DND-41 (cell line): ENCODE results near the gene ANKRD55.
"Not testable (repeated sequence)": the region's sequence is repeated elsewhere in the genome, so short reads cannot be mapped to it uniquely, and the experiment has no call there.

Source experiments
- ATAC-seq: fragments of 200-7000 bp; cut with Tn5 transposase; 3 replicates; pipeline ENCODE4 v1.9.1; 2021; ENCODE audit warnings: low read depth; ENCODE audit not compliant: insufficient read depth
- DNase-seq: peaks from one replicate; pipeline ENCODE4 v3.0.0-alpha.2; 2020
- H2AFZ ChIP-seq: 2 replicates; pipeline ENCODE4 v1.6.0; 2012; ENCODE audit warnings: low read depth, low read length
- H3K27ac ChIP-seq: 2 replicates; pipeline ENCODE4 v1.5.1; 2012; ENCODE audit warnings: low read length, inconsistent platforms
- H3K27me3 ChIP-seq: fragments of 200-600 bp; sonication (generic); 2 replicates; pipeline ENCODE4 v1.6.0; 2012; ENCODE audit warnings: low read length, mild to moderate bottlenecking, inconsistent platforms; ENCODE audit not compliant: insufficient read depth, poor library complexity
- H3K36me3 ChIP-seq: 2 replicates; pipeline ENCODE4 v1.5.1; 2012; ENCODE audit warnings: low read length, inconsistent platforms; ENCODE audit not compliant: insufficient read depth
- H3K4me1 ChIP-seq: 2 replicates; pipeline ENCODE4 v1.5.1; 2012; ENCODE audit warnings: mild to moderate bottlenecking, low read length; ENCODE audit not compliant: insufficient read depth
- H3K4me2 ChIP-seq: 2 replicates; pipeline ENCODE4 v1.6.0; 2012; ENCODE audit warnings: mild to moderate bottlenecking, moderate library complexity, low read length, inconsistent platforms; ENCODE audit not compliant: insufficient read depth
- H3K4me3 ChIP-seq, 2 experiments: fragments of 200-600 bp in 1 of 2; shearing (Covaris generic) in 1 of 2; 2 replicates each; pipeline ENCODE4 v1.5.1; 2012 to 2016; ENCODE audit warnings: inconsistent platforms in 2 of 2, low read length in 2 of 2, mild to moderate bottlenecking in 2 of 2, low read depth in 1 of 2, moderate library complexity in 1 of 2
- H3K79me2 ChIP-seq: 2 replicates; pipeline ENCODE4 v1.6.0; 2012; ENCODE audit warnings: low read length, inconsistent platforms; ENCODE audit not compliant: insufficient read depth
- H3K9ac ChIP-seq: 2 replicates; pipeline ENCODE4 v1.6.0; 2012; ENCODE audit warnings: low read depth, mild to moderate bottlenecking, inconsistent platforms, low read length, moderate library complexity
- H3K9me3 ChIP-seq: 2 replicates; pipeline ENCODE4 v1.5.1; 2012; ENCODE audit warnings: low read length, moderate library complexity, mild to moderate bottlenecking, inconsistent platforms; ENCODE audit not compliant: insufficient read depth, severe bottlenecking
- H4K20me1 ChIP-seq: 2 replicates; pipeline ENCODE4 v1.6.0; 2012; ENCODE audit warnings: low read length; ENCODE audit not compliant: insufficient read depth
- CTCF ChIP-seq: IDR thresholded peaks from 2 replicates; pipeline ENCODE4 v1.5.1; 2012; ENCODE audit warnings: borderline replicate concordance, low read length, moderate library complexity, mild to moderate bottlenecking; ENCODE audit not compliant: poor library complexity, severe bottlenecking; ENCODE audit errors: extremely low read depth
- EZH2 ChIP-seq: IDR thresholded peaks from 3 replicates; pipeline ENCODE4 v1.6.1; 2012; ENCODE audit warnings: borderline replicate concordance, low read depth, mild to moderate bottlenecking, moderate library complexity, low read length, inconsistent platforms; ENCODE audit not compliant: severe bottlenecking

The ANKRD55 gene

GRCh38 chr5:56083286-56083854, 149.8 kb downstream of the ANKRD55 start:
- Histone ChIP-seq H2AFZ (no peak overlapping the region), H3K9ac (no peak overlapping the region), H3K4me1 (no peaks in the 10 kb centered on the region), H3K36me3 (no peaks in the 10 kb centered on the region), H3K4me3 (no peak overlapping the region), H3K4me2 (no peak overlapping the region), H3K79me2 (no peaks in the 10 kb centered on the region), H3K27ac (no peak overlapping the region), H3K27me3 (no peaks in the 10 kb centered on the region), H3K9me3 (no peaks in the 10 kb centered on the region), H4K20me1 (no peaks in the 10 kb centered on the region)
- TF ChIP-seq CTCF: no peak
- ATAC-seq: no peak
- DNase-seq: no peak

- not testable (repeated sequence) for H3K27ac ChIP-seq, H3K9ac ChIP-seq, H3K4me1 ChIP-seq, H3K27me3 ChIP-seq, H3K36me3 ChIP-seq, H3K4me3 ChIP-seq, H4K20me1 ChIP-seq, DNase-seq, H3K9me3 ChIP-seq, H3K4me2 ChIP-seq, H3K79me2 ChIP-seq, H2AFZ ChIP-seq, ATAC-seq
These were observed 152.0 kb downstream of the ANKRD55 start for GRCh38 chr5:56081053-56081642.

- H3K9me3 ChIP-seq: no peaks in the 10 kb centered on the region
- H3K27ac ChIP-seq: no peak overlapping the region
- no peak overlapping the region for H3K4me3 ChIP-seq
- H3K9ac ChIP-seq: no peak overlapping the region
- no peaks in the 10 kb centered on the region for H3K27me3 ChIP-seq
- TF ChIP-seq CTCF (no peak), EZH2 (no peak)
- no peak for DNase-seq
- no peak for ATAC-seq
- H2AFZ ChIP-seq: no peak overlapping the region
- H3K36me3 ChIP-seq: no peaks in the 10 kb centered on the region
- H3K4me2 ChIP-seq: no peak overlapping the region
- H3K4me1 ChIP-seq: no peaks in the 10 kb centered on the region
- H4K20me1 ChIP-seq: no peaks in the 10 kb centered on the region
- no peaks in the 10 kb centered on the region for H3K79me2 ChIP-seq
These were observed 152.6 kb downstream of the ANKRD55 start for GRCh38 chr5:56080375-56081052.

- H3K27me3 ChIP-seq, H3K4me3 ChIP-seq, ATAC-seq, H3K9me3 ChIP-seq, H3K4me2 ChIP-seq, H3K4me1 ChIP-seq, H2AFZ ChIP-seq, H3K9ac ChIP-seq, H3K79me2 ChIP-seq, DNase-seq, H4K20me1 ChIP-seq, H3K36me3 ChIP-seq, H3K27ac ChIP-seq: not testable (repeated sequence)
These were observed 154.0 kb downstream of the ANKRD55 start for GRCh38 chr5:56079157-56079500.
